Myocyte (in vitro differentiated cells): ENCODE measurements around the gene KRT31. TPM values are rescaled to one million over a fixed set of nuclear protein-coding genes. Genes with fewer than 3 reads are reported as not detected.
"Not testable (repeated sequence)": the region's sequence is repeated elsewhere in the genome, so short reads cannot be mapped to it uniquely, and the experiment has no call there.

Experiments used
- DNase-seq: peaks from one replicate; pipeline ENCODE4 v3.0.0-alpha.2; 2012; ENCODE audit warnings: low read depth
- total RNA-seq: library from RNA; depleted of rRNA; stranded (reverse); fragments of >200 nt; gene quantifications from 2 replicates; pipeline ENCODE4 v1.2.3, GENCODE V29; 2014

The KRT31 gene
- total RNA-seq, 1 donor from 2014 or later = 0.86 TPM

DNA sequence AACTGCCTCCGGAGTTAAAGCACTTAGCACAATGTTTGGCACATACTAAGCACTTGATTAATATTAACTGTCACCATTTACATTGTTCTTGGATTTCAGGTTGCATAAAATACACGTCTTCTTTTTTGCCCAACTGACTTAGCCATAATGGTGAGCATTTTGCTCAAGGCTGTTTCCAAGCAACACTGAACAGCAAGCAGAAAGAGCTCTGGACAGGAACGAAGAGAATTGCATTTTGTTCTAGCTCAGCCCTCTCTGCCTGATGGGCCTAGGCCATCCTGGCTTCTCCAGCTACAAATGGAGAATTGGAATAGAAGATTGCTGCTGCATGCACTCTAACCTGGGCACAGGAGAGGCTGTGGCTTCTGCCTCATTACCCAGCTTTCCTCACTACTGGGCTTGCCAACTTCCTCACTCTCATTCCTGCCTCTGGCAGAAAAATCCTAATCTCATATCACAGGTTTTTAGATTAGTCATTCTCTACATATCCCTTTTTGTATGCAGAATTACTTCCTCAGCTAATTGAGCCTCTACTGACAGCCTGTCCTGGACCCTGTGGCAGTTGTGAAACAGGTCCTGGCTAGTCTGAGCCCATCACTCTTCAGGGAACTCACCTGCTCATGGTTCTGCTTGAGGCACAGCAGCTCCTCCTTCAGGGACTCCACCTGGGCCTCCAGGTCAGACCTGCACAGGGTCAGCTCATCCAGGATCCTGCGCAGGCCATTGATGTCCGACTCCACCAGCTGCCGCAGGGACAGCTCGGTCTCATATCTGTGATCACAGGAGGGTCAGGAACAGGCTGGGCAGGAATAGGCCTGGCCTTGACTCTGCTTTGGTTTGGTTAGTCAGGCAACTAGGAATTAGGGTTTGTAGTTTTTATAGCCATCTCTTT is 49.3 kb downstream of the KRT31 start:
- DNase-seq = no peak

DNA sequence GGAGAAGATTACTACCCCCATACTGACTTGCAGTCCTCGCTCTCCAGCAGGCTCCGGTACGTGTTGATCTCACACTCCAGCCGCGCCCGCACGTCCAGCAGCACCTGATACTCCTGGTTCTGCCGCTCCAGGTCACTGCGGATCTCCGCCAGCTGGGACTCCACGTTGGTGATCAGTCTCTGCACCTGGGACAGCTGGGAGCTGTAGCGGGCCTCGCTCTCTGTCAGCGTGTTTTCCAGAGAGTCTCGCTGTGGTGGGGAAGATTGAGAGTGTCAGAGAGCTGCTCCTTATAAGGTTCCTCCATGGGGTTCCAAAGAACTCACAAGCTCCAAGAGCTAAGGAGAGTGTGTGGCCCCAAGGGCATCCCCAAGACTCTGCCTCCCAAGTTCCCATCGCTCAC is 51.0 kb downstream of the KRT31 start:
- DNase-seq = not testable (repeated sequence)

DNA sequence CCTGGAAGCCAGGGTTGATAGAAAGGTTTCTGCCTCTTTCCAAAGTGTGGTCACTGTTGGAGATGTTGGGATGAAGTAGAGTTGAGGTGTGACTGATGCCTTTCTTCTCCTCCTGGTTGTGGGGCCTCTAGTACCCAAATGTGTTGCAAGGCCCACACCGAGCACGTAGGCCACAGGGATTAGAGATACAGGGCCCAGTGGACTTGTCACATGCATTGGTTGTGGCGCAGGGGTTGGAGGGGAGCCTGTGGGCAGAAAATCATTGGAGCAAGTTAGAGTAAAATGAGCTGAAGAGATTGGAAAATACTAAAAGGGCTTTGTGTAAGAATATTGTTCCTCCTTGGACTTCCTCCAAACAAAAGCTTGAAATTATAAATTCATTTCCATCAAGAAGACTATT is 51.4 kb downstream of the KRT31 start:
- DNase-seq = no peak

Other genes with a start within 250 kb of the KRT31 start
- not detected in 2 replicates for gene KRTAP4-5, start 247.8 kb downstream of the KRT31 start, total RNA-seq
- not detected in 2 replicates for gene KRTAP4-4, start 236.9 kb downstream of the KRT31 start, total RNA-seq
- gene KRTAP4-3, start 229.4 kb downstream of the KRT31 start, total RNA-seq = not detected in 2 replicates
- not detected in 2 replicates for gene KRTAP4-2, start 219.4 kb downstream of the KRT31 start, total RNA-seq
- not detected in 2 replicates for gene KRTAP4-1, start 212.7 kb downstream of the KRT31 start, total RNA-seq
- not detected in 2 replicates for gene KRTAP9-1, start 207.7 kb downstream of the KRT31 start, total RNA-seq
- gene KRTAP9-2, start 171.0 kb downstream of the KRT31 start, total RNA-seq = not detected in 2 replicates
- gene KRTAP9-3, start 165.2 kb downstream of the KRT31 start, total RNA-seq = not detected in 2 replicates
- gene KRTAP9-8, start 159.6 kb downstream of the KRT31 start, total RNA-seq = not detected in 2 replicates
- gene KRTAP9-4, start 147.9 kb downstream of the KRT31 start, total RNA-seq = not detected in 2 replicates
- gene KRTAP9-9, start 142.2 kb downstream of the KRT31 start, total RNA-seq = not detected in 2 replicates
- gene KRTAP9-6, start 132.2 kb downstream of the KRT31 start, total RNA-seq = not detected in 2 replicates
- gene KRTAP9-7, start 121.9 kb downstream of the KRT31 start, total RNA-seq = not detected in 2 replicates
- not detected in 2 replicates for gene KRTAP29-1, start 94.8 kb downstream of the KRT31 start, total RNA-seq
- gene KRTAP16-1, start 88.3 kb downstream of the KRT31 start, total RNA-seq = not detected in 2 replicates
- not detected in 2 replicates for gene KRTAP17-1, start 81.9 kb downstream of the KRT31 start, total RNA-seq
- gene KRT33A, start 46.8 kb downstream of the KRT31 start, total RNA-seq = not detected in 2 replicates
- 0.08 TPM in 1 of 2 replicates, not detected in the other for gene KRT33B, start 27.8 kb downstream of the KRT31 start, total RNA-seq
- gene KRT34, start 15.3 kb downstream of the KRT31 start, total RNA-seq = 0.16 TPM in 1 of 2 replicates, not detected in the other
- gene KRT37, start 27.0 kb upstream of the KRT31 start, total RNA-seq = not detected in 2 replicates
- gene KRT38, start 43.4 kb upstream of the KRT31 start, total RNA-seq = not detected in 2 replicates
- not detected in 2 replicates for gene KRT32, start 69.8 kb upstream of the KRT31 start, total RNA-seq
- gene KRT35, start 83.5 kb upstream of the KRT31 start, total RNA-seq = not detected in 2 replicates
- not detected in 2 replicates for gene KRT36, start 92.3 kb upstream of the KRT31 start, total RNA-seq
- not detected in 2 replicates for gene KRT13, start 108.0 kb upstream of the KRT31 start, total RNA-seq
- gene KRT15, start 121.3 kb upstream of the KRT31 start, total RNA-seq = not detected in 2 replicates
- not detected in 2 replicates for gene KRT19, start 130.7 kb upstream of the KRT31 start, total RNA-seq
- gene KRT9, start 174.5 kb upstream of the KRT31 start, total RNA-seq = not detected in 2 replicates
- gene KRT14, start 189.3 kb upstream of the KRT31 start, total RNA-seq = not detected in 2 replicates
- gene KRT16, start 215.2 kb upstream of the KRT31 start, total RNA-seq = not detected in 2 replicates
- gene KRT17, start 227.0 kb upstream of the KRT31 start, total RNA-seq = 0.32 and 2.4 TPM in 2 replicates